Sigmoid colon (tissue), 7 donors: ENCODE measurements around the gene TMEM138. TPM values are rescaled to one million over a fixed set of nuclear protein-coding genes. Genes with fewer than 3 reads are reported as not detected.

Experiments used
- DNase-seq: peaks from one replicate; pipeline ENCODE4 v3.0.0-alpha.2; 2019
- H3K27ac ChIP-seq, 4 donors: fragments of 200-600 bp; sonication (generic); one replicate each; pipeline ENCODE4 v1.5.1; 2016 to 2019; ENCODE audit warnings: mild to moderate bottlenecking in 1 of 4
- H3K27me3 ChIP-seq, 3 donors: fragments of 200-600 bp; sonication (generic); one replicate each; pipeline ENCODE4 v1.5.1; 2019; ENCODE audit warnings: mild to moderate bottlenecking in 1 of 3
- H3K36me3 ChIP-seq, 4 donors: fragments of 200-600 bp; sonication (generic); one replicate each; pipeline ENCODE4 v1.5.1; 2016 to 2019
- H3K4me1 ChIP-seq, 4 donors: fragments of 200-600 bp; sonication (generic); one replicate each; pipeline ENCODE4 v1.5.1; 2017 to 2019
- H3K4me3 ChIP-seq, 4 donors: fragments of 200-600 bp; sonication (generic); one replicate each; pipeline ENCODE4 v1.5.1; 2017 to 2019; ENCODE audit warnings: mild to moderate bottlenecking in 2 of 4, moderate library complexity in 1 of 4
- H3K9me3 ChIP-seq, 4 donors: fragments of 200-600 bp in 3 of 4; sonication (generic) in 3 of 4; one replicate each; pipeline versions ENCODE4 v1.5.1 to v1.6.1; 2013 to 2019
- CTCF ChIP-seq, 4 experiments: fragments of 450-650 bp in 3 of 4; fragments of 200-600 bp in 1 of 4; IDR thresholded peaks; one replicate each; pipeline ENCODE4 v1.5.1; 2016 to 2019; ENCODE audit warnings: antibody characterized with exemption in 4 of 4, mild to moderate bottlenecking in 3 of 4, moderate library complexity in 2 of 4
- EP300 ChIP-seq, 4 donors: sonication (generic); formaldehyde crosslinking; IDR thresholded peaks; one replicate each; pipeline ENCODE4 v1.6.1; 2017; ENCODE audit warnings: antibody characterized with exemption in 4 of 4
- POLR2A ChIP-seq, 2 donors: fragments of 450-650 bp; IDR thresholded peaks; one replicate each; pipeline ENCODE4 v1.6.1; 2016; ENCODE audit warnings: antibody characterized with exemption in 2 of 2, mild to moderate bottlenecking in 2 of 2, moderate library complexity in 2 of 2
- POLR2AphosphoS5 ChIP-seq, 4 donors: sonication (generic); formaldehyde crosslinking; IDR thresholded peaks; one replicate each; pipeline ENCODE4 v1.6.1; 2017; ENCODE audit warnings: antibody characterized with exemption in 4 of 4
- WGBS, 2 donors: extraction: QIAGEN DNeasy Blood & Tissue Kit; methylation state at CpG; one replicate each; pipeline ENCODE4 v1.1.7; 2013; 5-methylcytosine and 5-hydroxymethylcytosine counted together
- intact Hi-C: fragments of 100-400 bp; cut with DNase I; formaldehyde crosslinking; loops from one replicate; pipeline ENCODE4 v1.15.1; 2023
- polyA plus RNA-seq, 3 donors: library from polyadenylated mRNA; stranded (reverse); fragments of 200-250 nt; gene quantifications; one replicate each; pipeline ENCODE4 v1.2.3, GENCODE V29; 2013
- total RNA-seq, 4 donors: library from RNA; depleted of rRNA; stranded (reverse); fragments of >200 nt; gene quantifications; one replicate each; pipeline ENCODE4 v1.1.0, GENCODE V29; 2016
- donor health status: healthy with polysubstance abuse.
- donor health status: Bipolar disorder and iron deficiency.
- donor health status: healthy.

Gene TMEM138
- total and polyA plus RNA-seq, 7 donors = 12.6 to 39.9 (median 19.4) TPM

- Histone ChIP-seq H3K27me3 (no peaks in the 10 kb centered on the region), H3K27ac (no peak overlapping the region)
Measured at GRCh38 chr11:61345954-61346843, 16.0 kb upstream of the TMEM138 start.

GRCh38 chr11:61347916-61348461, 14.2 kb upstream of the TMEM138 start:
- 86% methylated on average over 11 of the region's 11 CpGs for WGBS, 2 donors
- intact Hi-C loops = no loop called here
- no peaks in the 10 kb centered on the region for H3K9me3 ChIP-seq
- no peak overlapping the region for H3K27ac ChIP-seq
- H3K4me1 ChIP-seq = no peaks in the 10 kb centered on the region
- DNase-seq = no peak
- no peaks in the 10 kb centered on the region for H3K27me3 ChIP-seq
- no peak overlapping the region for H3K4me3 ChIP-seq
- TF ChIP-seq POLR2AphosphoS5 (IDR thresholded peaks at IDR 0.05) (no peak), POLR2A (IDR thresholded peaks at IDR 0.05) (no peak), EP300 (IDR thresholded peaks at IDR 0.05) (no peak), CTCF (IDR thresholded peaks at IDR 0.05) (no peak)
- H3K36me3 ChIP-seq = peaks cover 0 to 66% (median 36%) of the 10 kb centered on the region in 4 donors

More at GRCh38 chr11:61345954-61346843, 16.0 kb upstream of the TMEM138 start:
- Histone ChIP-seq H3K36me3 (peaks cover 0 to 49% (median 21%) of the 10 kb centered on the region in 4 donors), H3K9me3 (no peaks in the 10 kb centered on the region), H3K4me3 (no peak overlapping the region), H3K4me1 (no peaks in the 10 kb centered on the region)
- intact Hi-C loops = no loop called here
- no peak for DNase-seq
- TF ChIP-seq POLR2A (IDR thresholded peaks at IDR 0.05) (no peak), EP300 (IDR thresholded peaks at IDR 0.05) (no peak), POLR2AphosphoS5 (IDR thresholded peaks at IDR 0.05) (no peak), CTCF (IDR thresholded peaks at IDR 0.05) (no peak)
- WGBS, 2 donors = 49 to 74% methylated on average over 14 of the region's 14 CpGs

GRCh38 chr11:61349189-61349751, 12.9 kb upstream of the TMEM138 start:
- Histone ChIP-seq H3K9me3 (no peaks in the 10 kb centered on the region), H3K27me3 (no peaks in the 10 kb centered on the region), H3K27ac (no peak overlapping the region), H3K4me3 (no peak overlapping the region), H3K4me1 (no peaks in the 10 kb centered on the region), H3K36me3 (peaks cover 0 to 79% (median 47%) of the 10 kb centered on the region in 4 donors)
- intact Hi-C loops = no loop called here
- TF ChIP-seq EP300 (IDR thresholded peaks at IDR 0.05) (no peak), POLR2AphosphoS5 (IDR thresholded peaks at IDR 0.05) (no peak), POLR2A (IDR thresholded peaks at IDR 0.05) (no peak), CTCF (IDR thresholded peaks at IDR 0.05) (no peak)
- 93 to 94% methylated on average over 12 of the region's 12 CpGs for WGBS, 2 donors
- DNase-seq = no peak

GRCh38 chr11:61349916-61350315, 12.3 kb upstream of the TMEM138 start:
- TF ChIP-seq CTCF (IDR thresholded peaks at IDR 0.05) (no peak), EP300 (IDR thresholded peaks at IDR 0.05) (no peak), POLR2AphosphoS5 (IDR thresholded peaks at IDR 0.05) (no peak), POLR2A (IDR thresholded peaks at IDR 0.05) (no peak)
- 95 to 96% methylated on average over 10 of the region's 10 CpGs for WGBS, 2 donors
- DNase-seq = no peak
- Histone ChIP-seq H3K27me3 (no peaks in the 10 kb centered on the region), H3K36me3 (peaks cover 0 to 83% (median 47%) of the 10 kb centered on the region in 4 donors), H3K4me3 (no peak overlapping the region), H3K27ac (no peak overlapping the region), H3K9me3 (no peaks in the 10 kb centered on the region), H3K4me1 (no peaks in the 10 kb centered on the region)
- intact Hi-C loops = no loop called here
